Bronchial epithelial cell (primary cell): ENCODE results near the gene LRP6. TPM values are rescaled to one million over a fixed set of nuclear protein-coding genes. Genes with fewer than 3 reads are reported as not detected.

ENCODE experiments used
- DNase-seq: peaks from one replicate; pipeline ENCODE4 v3.0.0-alpha.2; 2010; ENCODE audit warnings: low read depth
- FAIRE-seq: peaks from 2 replicates; lab custom pipeline; 2011; peaks lifted over from hg19 to GRCh38; lab: Jason Lieb, UNC
- H3K27me3 ChIP-seq: 2 replicates; pipeline ENCODE4 v1.5.1; 2011; ENCODE audit warnings: low read length; ENCODE audit not compliant: control insufficient read depth, insufficient read depth
- H3K36me3 ChIP-seq: 2 replicates; pipeline ENCODE4 v1.5.1; 2011; ENCODE audit warnings: low read length; ENCODE audit not compliant: control insufficient read depth, insufficient read depth
- H3K4me3 ChIP-seq: 2 replicates; pipeline ENCODE4 v1.5.1; 2011; ENCODE audit warnings: mild to moderate bottlenecking, low read depth, low read length, control low read depth
- CTCF ChIP-seq: IDR thresholded peaks from 2 replicates; pipeline ENCODE4 v1.5.1; 2011; ENCODE audit warnings: mild to moderate bottlenecking, moderate library complexity, low read length, control low read depth, inconsistent platforms; ENCODE audit not compliant: insufficient read depth, severe bottlenecking
- total RNA-seq: library from RNA; depleted of rRNA; stranded (reverse); fragments of >200 nt; gene quantifications from 2 replicates; pipeline ENCODE4 v1.2.1, GENCODE V29; 2014

Gene LRP6
- total RNA-seq, 1 donor from 2014 or later: 17.6 TPM

- no peak for TF ChIP-seq CTCF
These were observed 171.8 kb downstream of the LRP6 start for GRCh38 chr12:12095021-12095420.

GRCh38 chr12:12094481-12094880 lies 172.4 kb downstream of the LRP6 start:
- TF ChIP-seq CTCF: no peak
- Histone ChIP-seq H3K27me3 (peaks cover 3% of the 10 kb centered on the region), H3K4me3 (no peak overlapping the region), H3K36me3 (no peaks in the 10 kb centered on the region)
- DNase-seq: no peak
- no peak for FAIRE-seq

More at GRCh38 chr12:12095021-12095420, 171.8 kb downstream of the LRP6 start:
- Histone ChIP-seq H3K27me3 (peaks cover 3% of the 10 kb centered on the region), H3K4me3 (no peak overlapping the region), H3K36me3 (no peaks in the 10 kb centered on the region)
- FAIRE-seq: no peak
- DNase-seq: no peak

- no peak for TF ChIP-seq CTCF
- peaks cover 3% of the 10 kb centered on the region for H3K27me3 ChIP-seq
- FAIRE-seq (no peak), DNase-seq (no peak)
- H3K36me3 ChIP-seq: no peaks in the 10 kb centered on the region
- H3K4me3 ChIP-seq: no peak overlapping the region
These were observed 174.7 kb downstream of the LRP6 start for GRCh38 chr12:12091977-12092663.

- FAIRE-seq (no peak), DNase-seq (no peak)
- no peak for TF ChIP-seq CTCF
- H3K27me3 ChIP-seq: peaks cover 3% of the 10 kb centered on the region
- no peak overlapping the region for H3K4me3 ChIP-seq
- H3K36me3 ChIP-seq: no peaks in the 10 kb centered on the region
These were observed 175.8 kb downstream of the LRP6 start for GRCh38 chr12:12091071-12091470.

- Histone ChIP-seq H3K36me3 (no peaks in the 10 kb centered on the region), H3K27me3 (peaks cover 3% of the 10 kb centered on the region), H3K4me3 (no peak overlapping the region)
- FAIRE-seq (no peak), DNase-seq (no peak)
- no peak for TF ChIP-seq CTCF
These were observed 178.1 kb downstream of the LRP6 start for GRCh38 chr12:12088761-12089160.

GRCh38 chr12:12088147-12088546 lies 178.7 kb downstream of the LRP6 start:
- DNase-seq: no peak
- no peak for TF ChIP-seq CTCF

More at GRCh38 chr12:12088147-12088546, 178.7 kb downstream of the LRP6 start:
- H3K4me3 ChIP-seq: no peak overlapping the region
- FAIRE-seq: no peak
- H3K27me3 ChIP-seq: peaks cover 3% of the 10 kb centered on the region
- H3K36me3 ChIP-seq: no peaks in the 10 kb centered on the region
